HG02588 (cell line): ENCODE data around the gene S100PBP.

Experiments used
- ATAC-seq: cut with Tn5 transposase; IDR thresholded peaks from one replicate; pipeline ENCODE4 v1.9.1; 2021; ENCODE audit warnings: mild to moderate bottlenecking, moderate library complexity; ENCODE audit not compliant: unreplicated experiment

Gene S100PBP

GRCh38 chr1:32868806-32869455, 51.5 kb downstream of the S100PBP start:
- no peak for ATAC-seq

- no peak for ATAC-seq
Observed at GRCh38 chr1:32869923-32870614, 52.6 kb downstream of the S100PBP start.

- ATAC-seq, result no peak
Observed at GRCh38 chr1:32870615-32871363, 53.3 kb downstream of the S100PBP start, which contains the start of gene FNDC5. Gene FNDC5, minus strand, starts transcription at chr1:32870912.

GRCh38 chr1:32871364-32872191, 54.1 kb downstream of the S100PBP start:
- no peak for ATAC-seq

- no peak for ATAC-seq
Observed at GRCh38 chr1:32872192-32872460, 54.7 kb downstream of the S100PBP start.

GRCh38 chr1:32873484-32873883, 56.0 kb downstream of the S100PBP start:
- ATAC-seq, result no peak

GRCh38 chr1:32874860-32875752, 57.7 kb downstream of the S100PBP start:
- ATAC-seq, result no peak

GRCh38 chr1:32876341-32877210, 59.1 kb downstream of the S100PBP start:
- peak; percentile 50 for ATAC-seq

GRCh38 chr1:32877211-32878110, 60.0 kb downstream of the S100PBP start:
- no peak for ATAC-seq

- no peak for ATAC-seq
Observed at GRCh38 chr1:32878183-32878582, 60.7 kb downstream of the S100PBP start.

GRCh38 chr1:32878637-32879041, 61.2 kb downstream of the S100PBP start:
- no peak for ATAC-seq

- ATAC-seq, result no peak
Observed at GRCh38 chr1:32881291-32881690, 63.8 kb downstream of the S100PBP start.

GRCh38 chr1:32881871-32882850, 64.7 kb downstream of the S100PBP start:
- ATAC-seq, result no peak

GRCh38 chr1:32883338-32884031, 66.0 kb downstream of the S100PBP start:
- no peak for ATAC-seq

- ATAC-seq, result no peak
Observed at GRCh38 chr1:32884032-32884372, 66.5 kb downstream of the S100PBP start.

- ATAC-seq, result no peak
Observed at GRCh38 chr1:32884726-32885125, 67.3 kb downstream of the S100PBP start.

- ATAC-seq, result no peak
Observed at GRCh38 chr1:32885676-32886003, 68.2 kb downstream of the S100PBP start.
